ENCODE data around the gene GFM2.

The GFM2 gene

GRCh38 chr5:74673011-74673790 lies 93.7 kb downstream of the GFM2 start:
- no peaks in the 10 kb centered on the region; the same call in 1 of the 2 replicates for H3K36me3 ChIP-seq (ENCODE audit: insufficient read depth, low read length)
- H3K9ac ChIP-seq (ENCODE audit: low read length): no peak overlapping the region
- peaks cover 7% of the 10 kb centered on the region; the same call in 1 of the 2 replicates for H3K27me3 ChIP-seq (ENCODE audit: insufficient read depth, low read length)
- H3K9me3 ChIP-seq (ENCODE audit: low read length): peaks cover 3% of the 10 kb centered on the region; the same call in 1 of the 2 replicates
- no peak overlapping the region for H2AFZ ChIP-seq (ENCODE audit: low read length)
- H3K4me3 ChIP-seq (ENCODE audit: low read depth, low read length, poor library complexity, severe bottlenecking): no peak overlapping the region
- H4K20me1 ChIP-seq (ENCODE audit: insufficient read depth, low read length): no peaks in the 10 kb centered on the region
- H3K9me2 ChIP-seq (ENCODE audit: low read depth, low read length): no peaks in the 10 kb centered on the region
- H3K79me2 ChIP-seq (ENCODE audit: insufficient read depth, low read length): no peaks in the 10 kb centered on the region
- no peaks in the 10 kb centered on the region for H3F3A ChIP-seq (ENCODE audit: insufficient read depth, low read length)
- no peak overlapping the region for H3K27ac ChIP-seq (ENCODE audit: low read depth, low read length, poor library complexity, severe bottlenecking)
- no peak overlapping the region for H3K4me2 ChIP-seq (ENCODE audit: low read length)
- no peaks in the 10 kb centered on the region for H3K4me1 ChIP-seq (ENCODE audit: insufficient read depth, low read length, severe bottlenecking)
- TF ChIP-seq EZH2 (IDR thresholded peaks at IDR 0.05; ENCODE audit: borderline replicate concordance, low read length) (no peak), CTCF (IDR thresholded peaks at IDR 0.05; ENCODE audit: low read length) (peak; percentile 39; the same call in 1 of the 2 replicates)

GRCh38 chr5:74672215-74672877 lies 94.6 kb downstream of the GFM2 start:
- Histone ChIP-seq H4K20me1 (ENCODE audit: insufficient read depth, low read length) (no peaks in the 10 kb centered on the region), H3K9me2 (ENCODE audit: low read depth, low read length) (no peaks in the 10 kb centered on the region), H3K27me3 (ENCODE audit: insufficient read depth, low read length) (peaks cover 7% of the 10 kb centered on the region; the same call in 1 of the 2 replicates), H3K4me2 (ENCODE audit: low read length) (no peak overlapping the region), H3K36me3 (ENCODE audit: insufficient read depth, low read length) (no peaks in the 10 kb centered on the region; the same call in 1 of the 2 replicates), H3F3A (ENCODE audit: insufficient read depth, low read length) (no peaks in the 10 kb centered on the region), H3K79me2 (ENCODE audit: insufficient read depth, low read length) (no peaks in the 10 kb centered on the region), H3K9ac (ENCODE audit: low read length) (no peak overlapping the region), H3K27ac (ENCODE audit: low read depth, low read length, poor library complexity, severe bottlenecking) (no peak overlapping the region), H3K4me3 (ENCODE audit: low read depth, low read length, poor library complexity, severe bottlenecking) (no peak overlapping the region), H3K9me3 (ENCODE audit: low read length) (peaks cover 3% of the 10 kb centered on the region; the same call in 1 of the 2 replicates), H3K4me1 (ENCODE audit: insufficient read depth, low read length, severe bottlenecking) (no peaks in the 10 kb centered on the region), H2AFZ (ENCODE audit: low read length) (no peak overlapping the region)
- TF ChIP-seq CTCF (IDR thresholded peaks at IDR 0.05; ENCODE audit: low read length): no peak
